ENCODE results near the gene COPS7A. TPM values are rescaled to one million over a fixed set of nuclear protein-coding genes. Genes with fewer than 3 reads are reported as not detected.

The COPS7A gene
- total and polyA plus RNA-seq, 9 of the 15 experiments (the other 6 are each of a cell fraction or from before 2014, with no cell fraction given): 12.7 to 36.0 (median 24.3) TPM

DNA sequence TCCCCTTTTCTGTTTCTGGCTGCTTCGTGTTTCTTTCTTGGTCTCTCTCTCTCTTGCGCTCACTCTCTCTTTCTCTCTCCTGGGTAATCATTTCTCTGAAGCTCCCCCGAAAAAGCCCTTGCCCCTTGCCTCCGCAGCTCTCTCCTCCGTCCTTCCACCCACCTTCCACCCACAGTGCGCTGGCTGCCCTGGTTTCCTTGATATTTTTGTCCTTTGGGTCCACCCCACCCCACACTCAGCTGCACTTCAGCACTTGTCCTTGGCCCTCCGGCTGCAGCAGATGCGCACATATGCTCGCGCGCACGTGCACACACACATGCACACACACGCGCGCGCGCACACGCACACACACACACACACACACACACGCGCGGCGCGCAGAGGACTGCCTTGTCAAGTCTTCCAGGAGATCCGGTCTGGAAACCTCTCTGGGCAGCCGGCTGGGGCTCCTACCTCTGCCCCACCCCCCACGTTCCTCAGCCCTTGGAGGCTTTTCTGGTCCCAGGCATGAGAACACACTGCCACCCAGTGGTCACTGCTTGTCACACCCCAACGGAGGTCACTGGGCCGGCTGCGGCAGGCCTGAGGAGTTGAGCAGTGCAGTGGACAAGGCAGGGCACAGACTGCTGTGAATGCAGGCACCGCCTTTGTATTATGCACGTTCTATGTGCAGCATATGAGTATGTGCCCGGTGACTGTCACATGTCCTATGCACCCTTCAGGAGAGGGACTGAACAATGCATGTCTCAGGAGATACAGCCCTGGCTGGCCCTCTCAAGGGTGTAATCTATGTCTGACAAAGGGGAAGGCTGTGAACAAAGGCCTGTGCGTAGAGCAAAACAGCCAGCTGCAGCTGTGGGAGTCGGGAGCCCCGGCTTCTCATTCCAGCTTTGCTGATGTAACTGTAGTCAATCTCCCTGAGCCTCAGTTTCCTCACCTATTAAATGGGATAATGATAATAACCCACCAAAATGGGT, 55.0 kb downstream of the COPS7A start (continued):
- TF ChIP-seq POLR3G (IDR thresholded peaks at IDR 0.05; ENCODE audit: extremely low read depth, insufficient read length, insufficient replicate concordance): no peak
- no peak for TF ChIP-seq MED1 (CRISPR knock-in tag; IDR thresholded peaks at IDR 0.05; ENCODE audit: borderline replicate concordance)
- peak; percentile 19; the same call in 1 of the 2 replicates for TF ChIP-seq PHF8 (IDR thresholded peaks at IDR 0.05; ENCODE audit: borderline replicate concordance, low read length)
- no peak for TF ChIP-seq ZNF551 (CRISPR knock-in tag; IDR thresholded peaks at IDR 0.05)
- TF ChIP-seq BRD4 (IDR thresholded peaks at IDR 0.05): no peak
- 0 out of 2 replicates have a peak, but pooled peaks have one; percentile 52 for TF ChIP-seq NBN (IDR thresholded peaks at IDR 0.05; ENCODE audit: low read depth)
- no peak for TF ChIP-seq SRF (CRISPR knock-in tag; IDR thresholded peaks at IDR 0.05)
- TF ChIP-seq E2F3 (CRISPR knock-in tag; IDR thresholded peaks at IDR 0.05): no peak
- no peak for TF ChIP-seq KAT7 (CRISPR knock-in tag; IDR thresholded peaks at IDR 0.05; ENCODE audit: borderline replicate concordance)
- TF ChIP-seq POLR2G (IDR thresholded peaks at IDR 0.05; ENCODE audit: low read depth, low read length): peak; percentile 64
- peak; percentile 78 for TF ChIP-seq ARID2 (IDR thresholded peaks at IDR 0.05)
- TF ChIP-seq PRPF4 (IDR thresholded peaks at IDR 0.05; ENCODE audit: insufficient read depth, low read depth, low read length, poor library complexity, severe bottlenecking): no peak
- TF ChIP-seq, protein P1, sequence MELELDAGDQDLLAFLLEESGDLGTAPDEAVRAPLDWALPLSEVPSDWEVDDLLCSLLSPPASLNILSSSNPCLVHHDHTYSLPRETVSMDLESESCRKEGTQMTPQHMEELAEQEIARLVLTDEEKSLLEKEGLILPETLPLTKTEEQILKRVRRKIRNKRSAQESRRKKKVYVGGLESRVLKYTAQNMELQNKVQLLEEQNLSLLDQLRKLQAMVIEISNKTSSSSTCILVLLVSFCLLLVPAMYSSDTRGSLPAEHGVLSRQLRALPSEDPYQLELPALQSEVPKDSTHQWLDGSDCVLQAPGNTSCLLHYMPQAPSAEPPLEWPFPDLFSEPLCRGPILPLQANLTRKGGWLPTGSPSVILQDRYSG (tag; conservative IDR thresholded peaks at IDR 0.05; ENCODE audit: low read depth): no peak
- no peak for TF ChIP-seq CREB1 (IDR thresholded peaks at IDR 0.05)
- TF ChIP-seq CREB1 (CRISPR knock-in tag; IDR thresholded peaks at IDR 0.05): peak; percentile 69
- no peak for TF ChIP-seq ZNF589 (CRISPR knock-in tag; IDR thresholded peaks at IDR 0.05; ENCODE audit: low read depth)
- no peak for TF ChIP-seq SAFB2 (IDR thresholded peaks at IDR 0.05; ENCODE audit: borderline replicate concordance, low read depth, low read length, severe bottlenecking)
- 0 out of 2 replicates have a peak, but pooled peaks have one; percentile 23 for TF ChIP-seq CBX5 (IDR thresholded peaks at IDR 0.05; ENCODE audit: borderline replicate concordance, low read depth)
- TF ChIP-seq ZNF197 (CRISPR knock-in tag; IDR thresholded peaks at IDR 0.05; ENCODE audit: low read depth): no peak
- no peak for TF ChIP-seq SRSF1 (IDR thresholded peaks at IDR 0.05; ENCODE audit: low read depth, low read length)

Data from K562 (cell line).